COLO829 (cell line): ENCODE data around the gene GSS.
"Not testable (repeated sequence)": the region's sequence is repeated elsewhere in the genome, so short reads cannot be mapped to it uniquely, and the experiment has no call there.

ENCODE experiments used
- DNase-seq: peaks from one replicate; pipeline ENCODE4 v3.0.0; 2012; ENCODE audit warnings: low spot score

The GSS gene

GRCh38 chr20:34904202-34904621 is 51.4 kb downstream of the GSS start:
- no peak for DNase-seq

GRCh38 chr20:34898731-34899130 is 56.9 kb downstream of the GSS start:
- DNase-seq: not testable (repeated sequence)

DNA sequence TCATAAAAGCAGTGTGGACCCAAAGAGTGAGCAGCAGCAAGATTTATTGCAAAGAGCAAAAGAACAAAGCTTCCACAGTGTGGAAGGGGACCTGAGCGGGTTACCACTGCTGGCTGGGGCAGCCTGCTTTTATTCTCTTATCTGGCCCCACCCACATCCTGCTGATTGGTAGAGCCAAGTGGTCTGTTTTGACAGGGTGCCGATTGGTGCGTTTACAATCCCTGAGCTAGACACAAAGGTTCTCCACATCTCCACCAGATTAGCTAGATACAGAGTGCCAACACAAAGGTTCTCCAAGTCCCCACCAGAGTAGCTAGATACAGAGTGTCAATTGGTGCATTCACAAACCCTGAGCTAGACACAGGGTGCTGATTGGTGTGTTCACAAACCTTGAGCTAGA is 57.5 kb downstream of the GSS start:
- not testable (repeated sequence) for DNase-seq

DNA sequence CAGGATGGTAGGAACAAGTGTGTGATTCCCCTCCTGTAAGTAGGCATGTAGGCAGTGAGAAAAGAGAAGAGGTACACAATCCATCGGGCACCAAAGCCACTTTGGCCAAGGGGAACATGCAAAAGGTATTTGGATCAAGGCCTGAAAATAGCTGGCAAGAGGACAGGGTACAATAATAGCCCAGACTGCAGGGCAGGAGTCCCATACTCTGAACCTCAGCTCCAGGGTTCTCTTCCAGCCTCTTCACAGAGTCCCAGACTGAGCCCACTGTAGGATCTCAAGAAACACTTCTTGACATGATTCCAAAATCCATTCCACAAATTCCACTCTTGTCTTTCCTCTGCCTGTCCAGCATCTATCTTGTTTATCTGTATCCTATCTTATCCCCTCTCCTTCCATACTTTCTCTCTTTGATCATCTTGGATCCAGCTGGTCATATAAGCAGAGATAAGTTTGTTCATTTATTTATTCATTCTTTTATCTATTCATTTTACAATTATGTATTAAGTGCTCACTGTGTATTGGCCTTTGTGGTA is 59.5 kb downstream of the GSS start:
- no peak for DNase-seq

GRCh38 chr20:34895465-34895864 is 60.1 kb downstream of the GSS start:
- no peak for DNase-seq

DNA sequence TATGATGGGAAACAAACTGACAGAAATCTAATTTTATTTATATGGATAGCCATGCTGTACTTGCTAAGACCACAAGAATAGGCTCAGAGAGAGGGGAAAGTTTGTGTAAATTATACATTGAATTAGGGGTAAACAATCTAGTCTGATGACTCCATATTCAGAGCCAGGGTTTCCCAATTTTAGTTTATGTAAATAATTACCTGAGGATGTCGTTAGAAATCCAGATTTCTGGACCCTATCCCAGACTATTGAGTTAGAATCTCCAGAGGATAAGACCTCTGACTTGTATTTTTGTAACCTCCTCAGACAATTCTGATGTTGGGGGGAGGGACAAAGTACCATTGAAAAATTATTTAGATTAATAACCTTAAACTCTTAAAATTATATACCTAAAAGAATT is 60.9 kb downstream of the GSS start:
- no peak for DNase-seq

DNA sequence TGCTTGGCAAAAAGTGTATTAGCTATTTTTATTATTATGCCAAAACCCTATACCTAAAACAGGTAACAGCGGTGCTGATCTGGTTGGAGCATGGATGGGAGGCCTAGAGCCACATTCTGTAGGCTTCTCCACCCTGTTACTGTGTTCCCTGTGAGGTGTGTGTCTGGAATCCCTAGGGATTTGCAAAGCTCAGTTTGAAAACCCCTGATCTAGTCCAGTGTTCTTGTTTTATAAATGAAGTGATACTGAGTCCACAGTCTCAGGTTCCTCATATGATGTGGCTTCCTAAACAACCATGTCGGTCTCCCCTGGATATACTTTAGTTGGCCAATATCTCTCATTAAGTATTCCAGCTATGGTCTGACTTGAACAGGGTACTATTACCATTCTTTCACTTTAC is 62.9 kb downstream of the GSS start:
- no peak for DNase-seq

GRCh38 chr20:34891166-34892062 is 64.2 kb downstream of the GSS start:
- no peak for DNase-seq

- DNase-seq: no peak
Measured at GRCh38 chr20:34888468-34888867, 67.1 kb downstream of the GSS start.

GRCh38 chr20:34887023-34887422 is 68.6 kb downstream of the GSS start:
- DNase-seq: no peak

DNA sequence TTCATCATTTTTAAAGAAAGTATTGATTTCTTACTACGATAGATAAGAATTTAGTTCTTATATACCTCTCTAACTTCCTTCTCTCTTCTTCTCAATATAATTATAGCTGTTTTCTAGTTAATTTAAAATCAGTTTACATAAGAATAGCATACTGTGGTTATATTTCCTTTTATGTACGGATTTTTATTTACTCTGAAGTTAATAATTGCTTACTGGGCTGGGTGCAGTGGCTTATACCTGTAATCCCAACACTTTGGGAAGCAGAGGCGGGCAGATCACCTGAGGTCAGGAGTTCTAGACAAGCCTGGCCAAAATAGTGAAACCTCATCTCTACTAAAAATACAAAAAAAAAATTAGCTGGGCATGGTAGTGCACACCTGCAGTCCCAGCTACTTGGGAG is 69.5 kb downstream of the GSS start:
- DNase-seq: no peak

GRCh38 chr20:34884260-34884659 is 71.3 kb downstream of the GSS start:
- DNase-seq: no peak

DNA sequence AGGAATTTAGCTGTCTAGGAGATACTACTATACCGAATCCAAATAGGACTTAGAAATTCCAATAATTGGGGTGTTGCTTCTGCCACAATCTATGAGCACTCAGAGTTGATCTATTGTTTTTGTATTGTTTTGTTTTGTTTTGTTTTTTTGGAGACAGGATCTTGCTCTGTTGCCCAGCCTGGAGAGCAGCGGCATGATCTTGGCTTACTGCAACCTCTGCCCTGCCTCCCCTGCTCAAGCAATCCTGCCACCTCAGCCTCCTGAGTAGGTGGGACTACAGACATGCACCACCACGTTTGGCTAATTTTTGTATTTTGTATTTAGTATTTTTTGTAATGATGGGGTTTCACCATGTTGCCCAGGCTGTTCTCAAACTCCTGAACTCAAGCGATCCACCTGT is 71.8 kb downstream of the GSS start:
- DNase-seq: no peak

GRCh38 chr20:34883087-34883688 is 72.4 kb downstream of the GSS start:
- DNase-seq: no peak

DNA sequence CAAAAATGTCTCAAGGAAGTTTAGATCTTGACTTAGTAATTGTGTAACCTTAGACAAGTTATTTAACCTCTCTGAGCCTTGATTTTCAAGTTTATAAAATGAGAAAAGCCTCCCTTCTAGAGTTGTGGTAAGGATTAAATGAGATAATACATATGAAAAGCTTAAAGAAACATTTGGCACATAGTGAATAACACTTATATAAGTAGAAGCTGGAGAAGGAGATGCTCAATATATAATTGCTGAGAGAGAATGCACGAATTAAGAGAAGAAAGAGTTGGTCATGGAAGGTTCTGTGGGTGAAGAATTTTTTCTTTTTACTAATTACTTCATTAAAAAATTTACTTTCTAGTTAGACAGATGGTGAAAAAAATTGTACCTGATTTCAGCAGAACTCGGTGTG is 73.9 kb downstream of the GSS start:
- DNase-seq: no peak

DNA sequence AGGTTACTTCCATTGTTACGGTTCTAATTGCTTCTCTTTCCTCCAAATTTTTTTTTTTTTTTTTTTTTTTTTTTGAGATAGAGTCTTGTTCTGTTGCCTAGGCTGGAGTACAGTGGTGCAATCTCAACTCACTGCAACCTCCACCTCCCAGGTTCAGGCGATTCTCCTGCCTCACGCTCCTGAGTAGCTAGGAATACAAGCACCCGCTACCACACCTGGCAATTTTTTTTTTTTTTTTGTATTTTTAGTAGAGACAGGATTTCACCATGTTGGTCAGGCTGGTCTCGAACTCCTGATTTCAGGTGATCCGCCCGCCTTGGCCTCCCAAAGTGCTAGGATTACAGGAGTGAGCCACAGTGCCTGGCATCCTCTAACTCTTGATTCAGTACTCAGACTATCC is 74.6 kb downstream of the GSS start:
- not testable (repeated sequence) for DNase-seq

GRCh38 chr20:34880215-34880850 is 75.3 kb downstream of the GSS start:
- DNase-seq: no peak
